Measurements from ENCODE around the gene SFXN2. TPM values are rescaled to one million over a fixed set of nuclear protein-coding genes. Genes with fewer than 3 reads are reported as not detected.
"Not testable (repeated sequence)": the region's sequence is repeated elsewhere in the genome, so short reads cannot be mapped to it uniquely, and the experiment has no call there.

Gene SFXN2
- 10 to 100 TPM; 22.1 to 30.1 TPM for total RNA-seq

DNA sequence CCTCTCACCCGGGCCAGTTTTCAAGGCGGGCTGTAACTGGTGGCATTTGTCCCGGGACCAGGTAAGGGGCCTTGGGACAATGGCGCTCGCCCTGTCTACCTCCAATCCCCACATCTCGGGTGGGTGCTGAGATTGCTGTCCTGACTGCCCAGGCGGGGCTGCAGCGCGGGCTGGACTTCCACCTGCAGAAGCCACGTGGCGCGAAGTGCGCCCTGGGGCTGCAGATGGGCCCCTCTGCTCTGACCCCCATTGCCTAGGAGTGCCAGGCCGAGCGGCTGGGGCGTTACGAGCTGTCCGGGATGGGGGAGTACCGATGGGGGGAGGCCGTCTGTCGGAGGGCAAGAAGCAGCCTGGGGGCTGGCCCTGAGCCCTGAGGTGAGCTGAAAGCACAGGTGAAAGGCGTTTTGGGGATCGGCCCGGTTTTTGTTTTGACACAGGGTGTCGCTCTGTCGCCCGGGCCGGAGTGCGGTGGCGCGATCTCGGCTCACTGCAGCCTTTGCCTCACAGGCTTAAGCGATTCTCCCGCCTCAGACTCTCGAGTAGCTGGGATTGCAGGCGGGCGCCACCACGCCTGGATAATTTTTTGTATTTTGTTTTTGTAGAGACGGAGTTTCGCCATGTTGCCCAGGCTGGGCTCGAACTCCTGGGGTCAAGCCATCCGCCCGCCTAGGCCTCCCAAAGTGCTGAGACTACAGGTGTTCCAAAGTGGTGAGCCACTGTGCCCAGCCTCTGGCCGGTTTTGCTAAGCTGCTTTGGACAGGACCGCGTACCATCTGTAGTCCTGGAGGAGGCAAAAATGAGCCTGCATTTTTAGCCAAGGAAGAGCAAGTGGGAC, at the start of gene SFXN2:
TSS of gene SFXN2 (plus strand) at position 16 of the 835 bp plus-strand sequence. CDS start 12,001 bp downstream, outside the sequence.
- CTCF ChIA-PET, result interaction anchor here (0.9 to 6.4 kb wide), 16 partner anchors 12 to 546 kb away, joined by 3 to 52 read pairs (median 4); partner anchors contain the start of genes TRIM8 and WBP1L
- H3K27ac Mint-ChIP-seq, result peak within 1 kb of the TSS; percentile 87
- ATAC-seq, result peak; percentile 23
- peaks cover 68% of the 10 kb centered on the region for H3K4me1 Mint-ChIP-seq
- DNase-seq, result peak; percentile 79
- H3K27me3 Mint-ChIP-seq, result no peaks in the 10 kb centered on the region
- H3K4me3 Mint-ChIP-seq, result peak within 1 kb of the TSS; percentile 80
- no peaks in the 10 kb centered on the region for H3K9me3 Mint-ChIP-seq (ENCODE audit: low read depth)
- peaks cover 17% of the 10 kb centered on the region for H3K36me3 Mint-ChIP-seq

GRCh38 chr10:102665904-102666509, 48.4 kb upstream of the SFXN2 start:
- Mint-ChIP-seq H3K4me1 (peaks cover 21% of the 10 kb centered on the region), H3K36me3 (no peaks in the 10 kb centered on the region), H3K27me3 (no peaks in the 10 kb centered on the region), H3K4me3 (no peak overlapping the region), H3K27ac (no peak overlapping the region), H3K9me3 (ENCODE audit: low read depth) (no peaks in the 10 kb centered on the region)
- CTCF ChIA-PET, result interaction anchor here (1.1 kb wide), 1 partner anchor 47 kb away, joined by 3 read pairs; no protein-coding TSS in a partner anchor
- no peak for ATAC-seq
- DNase-seq, result no peak

GRCh38 chr10:102667411-102667810, 47.0 kb upstream of the SFXN2 start:
- not testable (repeated sequence) for DNase-seq; ATAC-seq; H3K4me3 Mint-ChIP-seq; H3K4me1 Mint-ChIP-seq; H3K9me3 Mint-ChIP-seq (ENCODE audit: low read depth); H3K27ac Mint-ChIP-seq; H3K36me3 Mint-ChIP-seq; H3K27me3 Mint-ChIP-seq
- CTCF ChIA-PET, result interaction anchor here (4.4 kb wide), 1 partner anchor 22 kb away, joined by 26 read pairs; the partner anchor contains the start of gene TRIM8

DNA sequence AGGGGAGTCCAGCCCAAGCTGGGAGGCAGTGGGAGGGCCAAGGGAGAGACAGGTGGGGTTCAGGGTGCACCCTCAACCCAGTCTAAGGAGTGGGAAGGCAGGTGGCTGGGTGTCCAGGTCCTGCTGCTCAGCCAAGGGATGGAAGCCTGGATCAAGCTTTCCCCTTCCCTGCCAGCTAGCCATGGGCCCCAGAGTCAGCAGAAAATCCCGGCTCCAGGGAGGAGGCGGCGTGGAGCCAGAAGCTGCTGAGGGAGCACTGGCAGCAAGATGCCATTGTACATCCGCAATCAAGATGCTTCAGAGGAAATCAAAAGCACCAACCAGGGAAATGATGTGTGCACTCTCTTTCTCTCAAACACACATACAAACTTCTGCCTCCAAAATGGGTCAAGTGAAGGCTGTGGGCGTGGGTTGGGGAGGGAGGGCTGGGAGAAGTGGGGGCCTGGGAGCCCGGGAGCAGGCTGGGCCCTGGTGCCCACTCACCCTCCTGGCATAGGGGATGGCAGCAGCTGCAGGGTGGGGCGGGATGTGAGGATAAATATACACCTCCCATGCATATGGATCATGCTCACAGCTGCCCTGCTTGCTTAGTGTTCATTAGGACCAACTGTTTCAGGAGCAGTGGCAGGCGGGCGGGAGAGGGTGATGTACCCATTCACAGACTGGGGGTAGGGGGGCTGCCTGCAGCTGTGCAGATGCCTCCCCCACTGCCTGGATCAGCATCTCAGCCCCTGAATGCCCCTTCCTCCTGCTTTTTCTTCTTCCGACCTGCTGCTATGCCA, 45.9 kb upstream of the SFXN2 start:
- H3K36me3 Mint-ChIP-seq, result no peaks in the 10 kb centered on the region
- CTCF ChIA-PET, result interaction anchor here (1.0 to 4.4 kb wide), 5 partner anchors 11 to 233 kb away, joined by 3 to 26 read pairs (median 3); partner anchors contain the start of genes ARL3, SFXN2 and TRIM8
- H3K9me3 Mint-ChIP-seq (ENCODE audit: low read depth), result no peaks in the 10 kb centered on the region
- ATAC-seq (no peak), DNase-seq (no peak)
- no peak overlapping the region for H3K27ac Mint-ChIP-seq
- H3K4me3 Mint-ChIP-seq, result no peak overlapping the region
- H3K27me3 Mint-ChIP-seq, result no peaks in the 10 kb centered on the region
- peaks cover 7% of the 10 kb centered on the region for H3K4me1 Mint-ChIP-seq

- H3K4me3 Mint-ChIP-seq, result no peak overlapping the region
- H3K4me1 Mint-ChIP-seq, result peaks cover 13% of the 10 kb centered on the region
- H3K36me3 Mint-ChIP-seq, result no peaks in the 10 kb centered on the region
- no peak for ATAC-seq
- CTCF ChIA-PET, result interaction anchor here (0.7 to 4.4 kb wide), 16 partner anchors 8 to 232 kb away, joined by 3 to 26 read pairs (median 4); partner anchors contain the start of genes ARL3, SFXN2 and TRIM8
- H3K27me3 Mint-ChIP-seq, result no peaks in the 10 kb centered on the region
- no peaks in the 10 kb centered on the region for H3K9me3 Mint-ChIP-seq (ENCODE audit: low read depth)
- DNase-seq, result no peak
- H3K27ac Mint-ChIP-seq, result peak overlapping the region; percentile 43
Measured at GRCh38 chr10:102669206-102670064, 45.0 kb upstream of the SFXN2 start.

- no peak overlapping the region for H3K4me3 Mint-ChIP-seq
- ATAC-seq (no peak), DNase-seq (no peak)
- H3K27me3 Mint-ChIP-seq, result no peaks in the 10 kb centered on the region
- H3K36me3 Mint-ChIP-seq, result no peaks in the 10 kb centered on the region
- H3K9me3 Mint-ChIP-seq (ENCODE audit: low read depth), result no peaks in the 10 kb centered on the region
- peaks cover 19% of the 10 kb centered on the region for H3K4me1 Mint-ChIP-seq
- H3K27ac Mint-ChIP-seq, result no peak overlapping the region
- CTCF ChIA-PET, result interaction anchor here (0.7 to 4.4 kb wide), 14 partner anchors 9 to 172 kb away, joined by 3 to 26 read pairs (median 5); partner anchors contain the start of genes ARL3, SFXN2 and TRIM8
Measured at GRCh38 chr10:102670065-102670670, 44.3 kb upstream of the SFXN2 start.

DNA sequence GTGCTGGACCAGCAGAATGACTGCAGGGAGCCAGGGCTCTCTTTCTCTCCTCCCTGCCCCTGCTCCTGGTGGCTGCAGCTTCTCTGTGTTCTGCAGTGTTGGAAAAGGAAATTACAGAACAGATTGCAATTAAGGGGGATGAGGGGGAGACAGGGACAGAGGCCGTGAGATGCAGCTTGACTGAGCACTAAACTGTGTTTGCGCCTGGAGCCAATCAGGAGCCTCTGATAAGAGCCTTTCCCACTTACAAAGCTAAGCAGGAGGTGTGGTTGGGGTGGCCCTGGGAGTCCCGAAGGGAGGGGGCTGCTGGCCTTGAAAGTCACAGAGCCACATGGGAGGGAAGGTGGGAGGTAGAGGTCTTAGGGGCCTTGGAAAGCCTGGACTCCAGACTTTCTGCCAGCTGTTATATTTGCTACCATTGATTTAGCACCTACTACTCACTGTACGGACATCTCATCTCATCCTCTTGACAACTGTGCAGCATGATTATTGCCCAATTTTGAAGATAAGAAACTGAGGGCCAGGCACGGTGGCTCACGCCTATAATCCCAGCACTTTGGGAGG, 43.5 kb upstream of the SFXN2 start:
- DNase-seq, result no peak
- Mint-ChIP-seq H3K4me3 (no peak overlapping the region), H3K27ac (no peak overlapping the region), H3K4me1 (peaks cover 27% of the 10 kb centered on the region), H3K36me3 (no peaks in the 10 kb centered on the region), H3K27me3 (no peaks in the 10 kb centered on the region), H3K9me3 (ENCODE audit: low read depth) (no peaks in the 10 kb centered on the region)
- CTCF ChIA-PET, result interaction anchor here (1.9 to 4.4 kb wide), 5 partner anchors 8 to 40 kb away, joined by 6 to 26 read pairs (median 12); partner anchors contain the start of gene TRIM8
- no peak for ATAC-seq

GRCh38 chr10:102673236-102673818, 41.1 kb upstream of the SFXN2 start:
- DNase-seq (no peak), ATAC-seq (no peak)
- CTCF ChIA-PET, result interaction anchor here (1.0 to 4.8 kb wide), 9 partner anchors 10 to 90 kb away, joined by 3 to 23 read pairs (median 4); partner anchors contain the start of gene TRIM8
- H3K27ac Mint-ChIP-seq, result peak overlapping the region; percentile 52
- peaks cover 33% of the 10 kb centered on the region for H3K4me1 Mint-ChIP-seq
- no peaks in the 10 kb centered on the region for H3K9me3 Mint-ChIP-seq (ENCODE audit: low read depth)
- peak overlapping the region; percentile 57 for H3K4me3 Mint-ChIP-seq
- H3K27me3 Mint-ChIP-seq, result no peaks in the 10 kb centered on the region
- H3K36me3 Mint-ChIP-seq, result no peaks in the 10 kb centered on the region

DNA sequence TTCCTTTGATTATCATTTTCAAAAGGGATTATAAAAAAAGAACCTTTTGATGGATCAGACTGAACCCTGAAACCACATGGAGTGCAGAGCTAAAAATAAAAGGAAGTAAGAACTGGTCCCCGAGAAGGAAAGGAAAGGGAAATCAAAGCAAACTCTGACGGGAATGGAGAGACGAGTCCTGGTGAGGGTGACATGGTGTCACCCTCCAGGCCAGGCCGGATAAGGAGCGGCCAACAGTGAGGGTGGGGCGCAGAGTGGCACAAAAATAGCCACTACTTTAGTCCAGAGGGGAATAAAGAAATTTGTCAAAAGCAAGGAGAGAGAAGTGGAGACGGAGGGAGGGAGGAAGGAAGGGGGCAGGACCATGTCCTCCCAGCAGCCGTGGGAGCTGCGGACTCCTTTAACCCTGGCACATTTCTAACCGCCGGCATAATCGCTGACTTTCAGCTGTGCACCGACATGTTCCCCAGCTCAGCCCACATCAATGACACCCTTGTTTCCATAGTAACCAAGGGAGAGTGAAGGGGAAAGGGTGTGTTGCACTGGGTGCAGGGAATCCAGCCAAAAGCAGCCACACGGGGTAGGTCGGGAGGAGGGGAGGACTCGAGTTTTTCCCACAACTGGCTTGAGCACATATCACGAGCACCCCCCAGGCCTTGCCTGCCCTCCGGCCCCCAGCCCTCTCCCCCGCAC, 40.5 kb upstream of the SFXN2 start:
- DNase-seq (peak; percentile 83), ATAC-seq (peak; percentile 88)
- peaks cover 34% of the 10 kb centered on the region for H3K4me1 Mint-ChIP-seq
- no peaks in the 10 kb centered on the region for H3K36me3 Mint-ChIP-seq
- H3K4me3 Mint-ChIP-seq, result peak overlapping the region; percentile 57
- H3K9me3 Mint-ChIP-seq (ENCODE audit: low read depth), result no peaks in the 10 kb centered on the region
- no peaks in the 10 kb centered on the region for H3K27me3 Mint-ChIP-seq
- CTCF ChIA-PET, result interaction anchor here (1.0 to 4.8 kb wide), 10 partner anchors 11 to 227 kb away, joined by 3 to 23 read pairs (median 4); partner anchors contain the start of gene TRIM8
- H3K27ac Mint-ChIP-seq, result peak overlapping the region; percentile 52

DNA sequence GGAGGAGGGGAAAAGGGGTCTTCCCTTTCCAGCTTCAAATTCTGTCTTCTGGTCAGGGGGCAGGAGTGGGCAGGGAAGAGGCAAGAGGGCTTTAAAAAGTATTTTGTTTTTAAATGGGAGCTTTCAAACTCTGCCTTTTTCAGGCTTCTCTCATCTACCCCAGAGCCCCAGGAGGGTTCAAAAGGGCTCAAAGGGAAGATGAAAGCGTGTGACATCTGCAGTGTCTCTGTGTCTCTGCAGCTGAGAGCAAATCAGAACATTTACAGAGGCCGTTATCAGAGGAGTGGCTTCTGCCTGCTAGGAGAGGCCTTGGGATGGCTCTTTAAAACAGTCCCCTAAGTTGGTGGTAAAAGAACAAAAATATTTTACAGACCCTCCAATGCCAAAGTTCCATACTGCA, 39.9 kb upstream of the SFXN2 start:
- Mint-ChIP-seq H3K9me3 (ENCODE audit: low read depth) (no peaks in the 10 kb centered on the region), H3K4me1 (peaks cover 35% of the 10 kb centered on the region), H3K36me3 (no peaks in the 10 kb centered on the region), H3K4me3 (peak overlapping the region; percentile 57), H3K27me3 (no peaks in the 10 kb centered on the region), H3K27ac (peak overlapping the region; percentile 29)
- DNase-seq (no peak), ATAC-seq (peak; percentile 40)
- CTCF ChIA-PET, result interaction anchor here (0.9 to 4.8 kb wide), 12 partner anchors 12 to 227 kb away, joined by 3 to 23 read pairs (median 4); partner anchors contain the start of genes SUFU and TRIM8

All from activated CD8-positive, alpha-beta memory T cell treated with anti-CD3 and anti-CD28 coated beads, Interleukin-2, amount 10 ng/mL, durations not matched to agents 7 days and 5 days (primary cell).